Neural progenitor cell (in vitro differentiated cells): ENCODE data around the gene IWS1. TPM values are rescaled to one million over a fixed set of nuclear protein-coding genes. Genes with fewer than 3 reads are reported as not detected.

ENCODE experiments used
- DNase-seq: peaks from one replicate; pipeline ENCODE4 v3.0.0-alpha.2; 2016; ENCODE audit warnings: low spot score
- H2AFZ ChIP-seq: fragments of 200-600 bp; sonication (generic); replicated peaks from 2 replicates; pipeline ENCODE4 v1.6.1; 2016; ENCODE audit warnings: antibody characterized with exemption
- H3F3A ChIP-seq: fragments of 200-600 bp; sonication (generic); 2 replicates; pipeline ENCODE4 v1.6.1; 2016; ENCODE audit warnings: antibody characterized with exemption, low read depth
- H3K27ac ChIP-seq: fragments of 200-600 bp; sonication (generic); 2 replicates; pipeline ENCODE4 v1.5.1; 2016; ENCODE audit warnings: mild to moderate bottlenecking
- H3K27me3 ChIP-seq: fragments of 200-600 bp; sonication (generic); 2 replicates; pipeline ENCODE4 v1.6.1; 2016; ENCODE audit warnings: mild to moderate bottlenecking, moderate library complexity
- H3K36me3 ChIP-seq: fragments of 200-600 bp; sonication (generic); 2 replicates; pipeline ENCODE4 v1.5.1; 2016
- H3K4me1 ChIP-seq: fragments of 200-600 bp; sonication (generic); 2 replicates; pipeline ENCODE4 v1.6.1; 2016; ENCODE audit warnings: mixed run types
- H3K4me2 ChIP-seq: fragments of 200-600 bp; sonication (generic); 2 replicates; pipeline ENCODE4 v1.6.1; 2016
- H3K4me3 ChIP-seq: fragments of 200-600 bp; sonication (generic); 2 replicates; pipeline ENCODE4 v1.5.1; 2016
- H3K79me2 ChIP-seq: fragments of 200-600 bp; sonication (generic); 2 replicates; pipeline ENCODE4 v1.6.1; 2016; ENCODE audit warnings: low read depth
- H3K9ac ChIP-seq: fragments of 200-600 bp; sonication (generic); 2 replicates; pipeline ENCODE4 v1.6.1; 2016
- H3K9me3 ChIP-seq: fragments of 200-600 bp; sonication (generic); 2 replicates; pipeline ENCODE4 v1.5.1; 2016; ENCODE audit warnings: low read depth
- H4K20me1 ChIP-seq: fragments of 200-600 bp; sonication (generic); 2 replicates; pipeline ENCODE4 v1.6.1; 2016; ENCODE audit warnings: low read depth
- H3K27ac Mint-ChIP-seq: 3 replicates; pipeline ENCODE4 v1.8.0; 2021; ENCODE audit warnings: mixed read lengths
- H3K27me3 Mint-ChIP-seq: 2 replicates; pipeline ENCODE4 v1.8.0; 2022; ENCODE audit warnings: low read depth, mild to moderate bottlenecking, inconsistent platforms, moderate library complexity, mixed read lengths; ENCODE audit not compliant: insufficient read depth
- H3K36me3 Mint-ChIP-seq: 3 replicates; pipeline ENCODE4 v1.8.0; 2021; ENCODE audit warnings: mixed read lengths
- H3K4me1 Mint-ChIP-seq: 3 replicates; pipeline ENCODE4 v1.8.0; 2021; ENCODE audit warnings: mixed read lengths
- H3K4me3 Mint-ChIP-seq: 3 replicates; pipeline ENCODE4 v1.8.0; 2021; ENCODE audit warnings: mild to moderate bottlenecking, moderate library complexity, mixed read lengths
- H3K9me3 Mint-ChIP-seq: 3 replicates; pipeline ENCODE4 v1.8.0; 2020; ENCODE audit warnings: mixed read lengths
- CTCF ChIP-seq: fragments of 200-600 bp; sonication (generic); IDR thresholded peaks from 2 replicates; pipeline ENCODE4 v1.5.1; 2017; ENCODE audit warnings: antibody characterized with exemption, mild to moderate bottlenecking
- EZH2 ChIP-seq: fragments of 200-600 bp; sonication (generic); IDR thresholded peaks from 2 replicates; pipeline ENCODE4 v1.6.1; 2017; ENCODE audit warnings: antibody characterized with exemption, mild to moderate bottlenecking, moderate library complexity
- EZH2phosphoT487 ChIP-seq: fragments of 200-600 bp; sonication (generic); IDR thresholded peaks from 2 replicates; pipeline ENCODE4 v1.6.1; 2017; ENCODE audit warnings: antibody characterized with exemption
- total RNA-seq: library from RNA; depleted of rRNA; stranded (reverse); fragments of >200 nt; gene quantifications from 2 replicates; pipeline ENCODE4 v1.2.3, GENCODE V29; 2015; ENCODE audit warnings: low replicate concordance

Gene IWS1
- total RNA-seq, 1 donor from 2014 or later = 115 TPM

DNA sequence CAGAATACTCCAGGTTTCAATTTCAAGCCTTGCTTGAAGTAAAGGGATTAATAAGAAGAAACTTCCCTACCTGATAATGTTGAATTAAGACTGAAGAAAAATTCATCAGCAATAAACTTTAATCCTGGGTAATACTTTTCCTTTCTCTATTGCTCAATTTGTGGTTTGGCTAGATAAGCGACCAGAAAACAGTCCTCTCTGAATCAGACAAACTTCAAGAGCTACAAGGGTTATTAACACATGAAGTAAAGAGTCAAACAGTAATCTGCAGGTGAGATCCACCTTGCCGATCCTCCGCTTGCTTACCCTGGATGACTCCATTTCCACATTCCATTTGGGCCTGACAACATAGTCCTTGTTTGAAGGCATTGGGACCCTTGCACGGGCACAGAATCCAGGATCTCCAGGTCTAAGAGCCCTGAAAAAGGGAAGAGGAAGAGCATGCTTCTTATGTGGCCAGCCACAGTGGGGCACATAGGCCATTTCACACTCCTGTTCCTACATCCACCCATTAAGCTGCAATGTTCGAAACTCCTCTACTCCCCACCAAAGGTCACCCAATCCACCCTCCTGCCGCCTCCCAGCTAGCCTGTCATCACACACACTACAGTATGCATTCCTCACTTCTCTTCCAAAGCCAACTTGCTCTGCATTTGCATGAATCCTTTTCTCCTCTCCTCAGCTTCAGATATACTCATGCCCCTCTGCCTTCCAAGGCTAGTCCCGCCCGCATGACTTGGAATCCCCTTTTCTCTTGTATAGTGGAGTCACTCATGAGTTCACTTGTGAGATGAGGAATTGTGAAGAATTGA lies 39.8 kb downstream of the IWS1 start:
- Mint-ChIP-seq H3K4me1 (peaks cover 7% of the 10 kb centered on the region), H3K9me3 (no peaks in the 10 kb centered on the region), H3K36me3 (peaks cover 49% of the 10 kb centered on the region), H3K27me3 (no peaks in the 10 kb centered on the region), H3K4me3 (no peak overlapping the region), H3K27ac (no peak overlapping the region)
- Histone ChIP-seq H3K9me3 (no peaks in the 10 kb centered on the region), H3K36me3 (peaks cover 29% of the 10 kb centered on the region), H3K27ac (no peak overlapping the region), H3K4me3 (no peak overlapping the region), H3K4me2 (no peak overlapping the region), H4K20me1 (peaks cover 21% of the 10 kb centered on the region), H3K4me1 (no peaks in the 10 kb centered on the region), H3F3A (peaks cover 16% of the 10 kb centered on the region), H2AFZ (no peak overlapping the region), H3K9ac (no peak overlapping the region), H3K27me3 (no peaks in the 10 kb centered on the region), H3K79me2 (no peaks in the 10 kb centered on the region)
- TF ChIP-seq EZH2phosphoT487 = no peak
- no peak for TF ChIP-seq EZH2
- TF ChIP-seq CTCF = no peak
- no peak for DNase-seq

GRCh38 chr2:127485694-127486071 lies 40.6 kb downstream of the IWS1 start:
- no peak for TF ChIP-seq EZH2phosphoT487
- TF ChIP-seq CTCF = no peak
- no peak for TF ChIP-seq EZH2
- Histone ChIP-seq H3K27me3 (no peaks in the 10 kb centered on the region), H3K9ac (no peak overlapping the region), H3K36me3 (peaks cover 25% of the 10 kb centered on the region), H3K4me3 (no peak overlapping the region), H3K79me2 (no peaks in the 10 kb centered on the region), H4K20me1 (peaks cover 29% of the 10 kb centered on the region), H3K4me2 (no peak overlapping the region), H3F3A (peaks cover 23% of the 10 kb centered on the region), H3K4me1 (peaks cover 5% of the 10 kb centered on the region), H2AFZ (no peak overlapping the region), H3K27ac (no peak overlapping the region), H3K9me3 (no peaks in the 10 kb centered on the region)
- Mint-ChIP-seq H3K36me3 (peaks cover 49% of the 10 kb centered on the region), H3K27me3 (no peaks in the 10 kb centered on the region), H3K27ac (no peak overlapping the region), H3K4me3 (no peak overlapping the region), H3K9me3 (no peaks in the 10 kb centered on the region), H3K4me1 (peaks cover 15% of the 10 kb centered on the region)
- no peak for DNase-seq

- H3K36me3 Mint-ChIP-seq = peaks cover 52% of the 10 kb centered on the region
- no peak for DNase-seq
- no peaks in the 10 kb centered on the region for H3K27me3 Mint-ChIP-seq
- H4K20me1 ChIP-seq = peaks cover 34% of the 10 kb centered on the region
- no peak overlapping the region for H3K9ac ChIP-seq
- H3K4me2 ChIP-seq = no peak overlapping the region
- H3K79me2 ChIP-seq = no peaks in the 10 kb centered on the region
- H3K9me3 ChIP-seq = no peaks in the 10 kb centered on the region
- no peak overlapping the region for H3K27ac Mint-ChIP-seq
- no peaks in the 10 kb centered on the region for H3K27me3 ChIP-seq
- peaks cover 20% of the 10 kb centered on the region for H3K36me3 ChIP-seq
- no peak overlapping the region for H3K4me3 ChIP-seq
- H3K9me3 Mint-ChIP-seq = no peaks in the 10 kb centered on the region
- no peak for TF ChIP-seq EZH2
- TF ChIP-seq EZH2phosphoT487 = no peak
- TF ChIP-seq CTCF = no peak
- H3K4me3 Mint-ChIP-seq = no peak overlapping the region
- peaks cover 8% of the 10 kb centered on the region for H3K4me1 ChIP-seq
- no peak overlapping the region for H2AFZ ChIP-seq
- peaks cover 28% of the 10 kb centered on the region for H3F3A ChIP-seq
- no peak overlapping the region for H3K27ac ChIP-seq
- H3K4me1 Mint-ChIP-seq = peaks cover 20% of the 10 kb centered on the region
These were observed 41.1 kb downstream of the IWS1 start for GRCh38 chr2:127485051-127485693.
